COLO668 (cell line): ENCODE measurements around the gene FNDC11.

Experiments used
- DNase-seq: peaks from one replicate; lab custom pipeline; 2025; ENCODE audit not compliant: unreplicated experiment; lab: John Stamatoyannopoulos, UW

The FNDC11 gene

GRCh38 chr20:63525185-63525584, 28.8 kb upstream of the FNDC11 start:
- no peak for DNase-seq

DNA sequence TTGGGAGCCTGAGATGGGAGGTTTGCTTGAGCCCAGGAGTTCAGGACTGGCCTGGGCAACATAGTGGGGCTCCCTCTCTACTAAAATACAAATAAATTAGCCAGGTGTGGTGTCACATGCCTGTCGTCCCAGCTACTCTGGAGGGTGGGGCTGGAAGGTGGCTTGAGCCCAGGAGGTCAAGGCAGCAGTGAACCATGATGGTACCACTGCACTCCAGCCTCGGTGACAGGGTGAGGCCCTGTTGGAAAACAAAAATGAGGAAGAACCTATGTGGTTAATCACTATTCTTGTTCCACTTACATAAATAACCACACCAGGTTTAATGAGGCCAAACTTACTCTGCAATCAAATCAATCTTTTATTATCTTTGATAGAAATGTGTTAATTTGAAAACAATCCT, 28.0 kb upstream of the FNDC11 start:
- DNase-seq = no peak

GRCh38 chr20:63527184-63527583, 26.8 kb upstream of the FNDC11 start:
- DNase-seq = no peak

DNA sequence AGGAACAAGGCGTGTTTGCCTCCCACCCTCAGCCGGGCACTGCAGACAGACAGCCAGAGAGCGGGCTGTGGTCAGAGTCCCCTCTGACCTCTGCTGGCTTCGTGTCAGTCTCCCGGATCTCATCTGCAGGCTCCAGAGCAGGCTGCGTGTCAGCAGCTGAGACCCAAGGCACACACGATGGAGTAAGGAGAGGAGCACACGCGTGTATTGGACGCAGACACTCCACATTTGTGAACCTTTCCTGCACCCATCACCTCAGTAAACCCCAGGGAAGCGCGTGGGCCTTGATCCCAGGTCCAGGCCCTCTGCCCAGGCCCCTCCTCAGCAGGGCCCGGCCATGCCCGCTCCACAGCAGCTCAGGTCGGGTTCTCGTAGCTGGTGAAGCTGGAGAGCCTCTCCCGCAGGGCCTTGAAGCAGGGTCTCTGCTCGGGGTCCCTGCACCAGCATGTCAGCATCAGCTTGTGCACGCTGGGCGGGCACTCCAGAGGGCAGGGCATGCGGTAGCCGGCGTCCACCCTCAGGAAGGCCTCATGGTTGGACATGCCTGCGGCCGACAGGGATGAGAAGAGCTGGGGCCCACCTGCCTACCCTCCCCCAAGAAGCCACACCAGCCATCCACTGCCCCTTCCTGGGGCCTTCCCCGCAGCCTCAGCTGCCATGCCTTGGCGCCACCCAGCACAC, 24.6 kb upstream of the FNDC11 start:
- no peak for DNase-seq

DNA sequence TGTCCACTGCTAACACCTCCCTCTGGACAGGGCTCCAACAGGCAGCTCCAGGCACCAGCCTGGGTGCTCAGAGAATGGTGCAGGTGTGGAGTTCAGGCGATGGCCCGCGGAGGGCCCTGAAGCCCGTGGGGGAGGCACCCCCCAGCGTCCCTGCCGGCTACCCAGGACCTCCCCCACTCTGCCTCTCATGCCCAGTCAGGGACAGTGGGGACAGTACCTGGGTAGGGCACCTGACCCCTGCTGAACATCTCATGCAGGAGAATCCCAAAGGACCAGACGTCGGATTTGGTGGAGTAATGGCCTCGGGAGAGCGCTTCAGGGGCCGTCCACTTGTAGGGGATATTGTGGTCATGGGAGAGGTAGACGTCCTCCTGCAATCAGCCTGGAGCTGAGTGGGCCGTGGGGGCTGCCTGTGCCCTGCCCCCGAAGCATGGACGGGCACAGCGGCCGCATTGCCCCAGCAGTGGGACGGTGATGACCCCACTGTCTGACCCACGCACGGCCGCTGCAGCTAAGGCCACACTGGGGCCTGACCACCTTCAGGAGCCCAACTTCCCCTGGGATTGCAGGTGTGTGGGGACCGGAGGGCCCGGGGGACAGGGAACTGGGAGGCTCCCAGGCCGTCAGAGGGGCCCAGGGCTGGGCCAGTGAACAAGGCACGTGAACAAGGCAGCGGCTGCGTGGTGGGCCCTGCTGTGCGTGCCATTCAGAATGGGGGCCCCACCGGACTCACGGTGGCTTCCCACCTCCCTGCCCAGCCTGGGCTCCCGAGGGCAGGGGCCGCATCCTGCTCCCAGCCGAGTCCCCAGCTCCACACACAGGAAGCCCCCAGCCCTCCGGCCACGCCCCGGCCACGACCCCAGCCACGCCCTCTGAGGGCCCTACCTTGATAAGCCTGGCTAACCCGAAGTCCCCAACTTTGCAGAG, 23.8 kb upstream of the FNDC11 start:
- no peak for DNase-seq

DNA sequence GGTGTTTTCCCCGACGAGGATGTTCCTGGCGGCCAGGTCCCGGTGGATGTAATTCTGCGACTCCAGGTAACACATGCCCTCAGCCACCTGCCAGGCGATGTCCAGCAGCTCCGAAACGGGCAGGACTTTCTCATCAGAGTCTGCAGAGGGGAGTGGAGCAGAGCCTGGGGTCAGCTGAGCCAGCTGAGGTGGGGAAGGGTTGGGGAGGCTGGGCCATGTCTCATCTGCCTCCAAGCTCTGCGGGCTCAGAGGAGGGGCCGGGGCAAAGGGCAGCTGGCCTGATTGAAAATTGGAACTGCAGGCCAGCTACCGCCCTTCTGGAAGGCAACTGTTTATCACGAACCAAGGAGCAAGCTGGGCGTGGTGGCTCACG, 23.2 kb upstream of the FNDC11 start:
- DNase-seq = no peak

- DNase-seq = no peak
Measured at GRCh38 chr20:63531686-63532448, 22.1 kb upstream of the FNDC11 start.

GRCh38 chr20:63532449-63532971, 21.4 kb upstream of the FNDC11 start:
- no peak for DNase-seq

GRCh38 chr20:63533388-63533787, 20.6 kb upstream of the FNDC11 start:
- DNase-seq = no peak

- no peak for DNase-seq
Measured at GRCh38 chr20:63533871-63534393, 20.0 kb upstream of the FNDC11 start.

- DNase-seq = no peak
Measured at GRCh38 chr20:63534427-63534830, 19.5 kb upstream of the FNDC11 start.

DNA sequence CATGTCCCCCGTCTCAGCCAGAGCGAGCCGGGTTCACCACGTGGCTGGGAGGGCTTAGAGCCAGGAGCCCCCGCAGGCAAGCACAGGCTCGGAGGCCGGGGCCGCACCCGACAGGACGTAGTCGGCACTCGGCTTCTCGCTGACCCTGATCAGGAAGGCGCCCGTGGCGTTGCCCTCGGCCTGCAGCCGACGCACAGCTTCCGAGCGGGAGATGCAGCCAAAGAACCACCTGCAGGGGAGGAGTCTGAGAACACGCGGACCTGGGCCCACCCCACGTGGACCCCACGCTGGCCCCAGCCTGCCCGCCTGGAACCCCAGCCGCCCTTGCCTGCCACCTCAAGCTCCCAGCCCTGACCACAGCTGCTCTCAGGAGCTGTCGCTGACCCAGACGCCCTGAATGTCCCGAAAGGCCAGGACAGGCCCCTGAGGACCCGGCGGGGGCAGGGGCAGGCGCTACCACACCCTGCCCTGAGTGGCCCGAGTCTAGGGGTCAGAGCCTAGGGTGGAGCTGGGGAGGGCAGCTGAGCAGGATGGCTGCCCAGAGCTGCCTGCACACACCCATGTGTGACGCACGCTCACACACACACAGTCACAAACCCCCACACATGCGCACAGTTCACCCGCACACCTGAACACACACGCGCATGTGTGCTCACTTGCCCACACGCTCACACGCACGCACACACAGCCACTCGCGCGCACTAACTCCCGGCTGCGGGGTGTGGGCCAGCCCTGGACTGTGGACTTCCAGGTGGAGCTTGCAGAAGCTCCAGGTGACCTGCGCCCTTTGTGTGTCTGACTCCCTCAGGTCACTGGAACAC, 18.9 kb upstream of the FNDC11 start:
- peak; percentile 54 for DNase-seq

GRCh38 chr20:63536241-63536977, 17.6 kb upstream of the FNDC11 start:
- peak; percentile 83 for DNase-seq

GRCh38 chr20:63536997-63537524, 16.9 kb upstream of the FNDC11 start, which contains the start of gene PTK6:
Gene PTK6 (minus strand): TSS chr20:63537376. CDS start chr20:63537314, 62 bp downstream.
- peak; percentile 54 for DNase-seq

DNA sequence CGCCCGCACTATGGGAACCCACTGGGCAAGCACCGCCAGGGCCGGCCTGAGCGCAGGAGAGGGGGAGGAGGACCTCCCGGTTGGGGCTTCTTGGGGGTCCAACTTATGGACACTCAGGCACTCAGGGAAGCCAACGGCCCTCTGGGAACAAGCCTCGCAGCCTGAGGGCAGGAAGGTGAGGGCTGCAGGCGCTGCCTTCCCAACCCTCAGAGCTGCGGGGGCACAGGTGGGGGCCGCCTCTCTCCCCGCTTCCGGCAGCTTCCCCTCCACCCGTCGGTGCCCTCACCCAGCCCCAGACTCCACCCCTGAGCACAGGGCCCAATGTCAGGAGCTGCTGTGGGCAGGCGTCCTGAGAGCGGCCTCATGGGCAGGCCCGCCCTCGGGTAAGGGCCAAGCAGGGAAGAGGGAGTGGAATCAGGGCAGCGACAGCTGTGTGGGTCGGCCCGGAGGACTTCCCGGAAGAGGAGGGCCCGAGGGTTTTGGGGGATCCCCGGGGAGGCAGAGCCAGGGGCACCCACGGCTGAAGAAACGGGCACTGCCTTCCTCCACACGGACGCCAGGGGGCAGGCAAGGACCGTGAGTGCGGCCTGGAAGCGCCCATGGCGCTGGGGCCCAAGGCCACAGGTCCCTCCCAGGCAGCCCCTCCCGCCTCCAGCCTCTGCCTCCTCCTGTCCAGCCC, 16.3 kb upstream of the FNDC11 start:
- DNase-seq = peak; percentile 90

DNA sequence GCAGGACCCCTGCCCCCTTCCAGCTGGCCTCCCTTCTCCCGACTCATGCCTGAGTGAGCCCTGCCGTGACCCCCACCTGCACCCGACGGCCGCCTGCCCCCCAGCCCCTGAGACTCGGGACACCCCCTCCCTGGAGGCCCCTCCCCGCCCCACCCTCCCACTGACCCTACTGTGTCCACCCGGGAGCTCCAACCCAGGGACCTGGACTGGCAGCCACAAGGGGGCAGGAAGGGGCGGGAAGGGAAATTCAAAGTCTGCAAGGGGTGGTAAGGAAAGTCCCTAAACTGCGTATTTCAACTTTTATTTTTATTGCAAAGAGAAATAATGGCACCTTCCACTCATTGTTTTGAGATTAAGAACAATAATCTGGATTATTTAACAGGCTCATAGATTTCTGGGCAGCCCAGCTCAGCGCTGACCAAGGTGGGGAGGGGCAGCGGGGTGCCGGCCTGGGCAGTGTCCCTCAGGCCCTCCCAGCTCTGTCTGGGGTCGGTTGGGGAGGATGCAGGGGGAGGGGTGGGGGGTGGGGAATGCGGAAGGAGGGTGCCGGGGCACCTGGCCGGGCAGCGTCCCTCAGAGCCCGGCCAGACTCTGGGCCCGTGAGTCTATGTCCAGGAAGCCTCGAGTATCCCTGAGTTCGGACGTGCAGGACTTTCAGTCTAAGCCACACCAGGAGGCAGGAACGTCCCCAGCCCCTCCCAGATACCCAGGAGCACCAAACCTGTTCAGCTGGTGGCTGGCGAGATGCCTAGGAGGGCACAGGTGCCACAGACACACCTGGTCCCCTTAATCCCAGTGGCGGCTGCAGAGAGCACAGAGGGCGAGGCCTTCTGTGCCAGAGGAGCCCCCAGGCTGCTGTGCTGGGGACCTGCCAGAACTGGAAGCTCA, 15.5 kb upstream of the FNDC11 start:
- DNase-seq = peak; percentile 75

- no peak for DNase-seq
Measured at GRCh38 chr20:63539092-63539430, 14.9 kb upstream of the FNDC11 start.
